Calu3 (cell line): ENCODE measurements around the gene NEURL1. TPM values are rescaled to one million over a fixed set of nuclear protein-coding genes. Genes with fewer than 3 reads are reported as not detected.
A peak's percentile ranks its signal among the peaks of the same experiment; 100 is the strongest.

Experiments
- BruUV-seq: library from RNA; stranded (reverse); fragments of 400-500 nt; replicated peaks from 2 replicates; lab custom pipeline; 2021; lab: Mats Ljungman, UMichigan
- CTCF ChIA-PET: fragments of 300-600 bp; sonication (Branson Sonifier 250); formaldehyde crosslinking; loops from one replicate; lab custom pipeline; 2022; ENCODE audit warnings: antibody characterized with exemption; lab: Charles Lee
- DNase-seq: peaks from one replicate; pipeline ENCODE4 v3.0.0; 2022
- H3K27ac Mint-ChIP-seq: one replicate; pipeline ENCODE4 v1.8.0; 2022; ENCODE audit warnings: mixed read lengths; ENCODE audit not compliant: unreplicated experiment
- H3K27me3 Mint-ChIP-seq: one replicate; pipeline ENCODE4 v1.8.0; 2022; ENCODE audit warnings: mixed read lengths; ENCODE audit not compliant: unreplicated experiment
- H3K36me3 Mint-ChIP-seq: one replicate; pipeline ENCODE4 v1.8.0; 2022; ENCODE audit warnings: mild to moderate bottlenecking, moderate library complexity, mixed read lengths; ENCODE audit not compliant: insufficient read depth, unreplicated experiment
- H3K4me1 Mint-ChIP-seq: one replicate; pipeline ENCODE4 v1.8.0; 2022; ENCODE audit warnings: mild to moderate bottlenecking, low read depth, mixed read lengths; ENCODE audit not compliant: unreplicated experiment
- H3K4me3 Mint-ChIP-seq: one replicate; pipeline ENCODE4 v1.8.0; 2022; ENCODE audit warnings: mild to moderate bottlenecking, low read depth, moderate library complexity, mixed read lengths; ENCODE audit not compliant: unreplicated experiment
- H3K9me3 Mint-ChIP-seq: one replicate; pipeline ENCODE4 v1.8.0; 2022; ENCODE audit warnings: low read depth, mixed read lengths; ENCODE audit not compliant: unreplicated experiment
- intact Hi-C: fragments of 100-400 bp; cut with micrococcal nuclease; formaldehyde crosslinking; loops from one replicate; pipeline ENCODE4 v1.10.0; 2022; ENCODE audit not compliant: unreplicated experiment
- total RNA-seq: library from RNA; stranded (reverse); gene quantifications from 2 replicates; pipeline ENCODE4 v1.2.3, GENCODE V29; 2022
- TF ChIP-seq, protein P1 (sequence below): fragments of 200-600 bp; IDR thresholded peaks from one replicate; pipeline ENCODE4 v1.8.0; 2022; ENCODE audit warnings: antibody characterized with exemption; ENCODE audit not compliant: unreplicated experiment

The NEURL1 gene
- total RNA-seq, 1 experiment from 2014 or later, result not detected

DNA sequence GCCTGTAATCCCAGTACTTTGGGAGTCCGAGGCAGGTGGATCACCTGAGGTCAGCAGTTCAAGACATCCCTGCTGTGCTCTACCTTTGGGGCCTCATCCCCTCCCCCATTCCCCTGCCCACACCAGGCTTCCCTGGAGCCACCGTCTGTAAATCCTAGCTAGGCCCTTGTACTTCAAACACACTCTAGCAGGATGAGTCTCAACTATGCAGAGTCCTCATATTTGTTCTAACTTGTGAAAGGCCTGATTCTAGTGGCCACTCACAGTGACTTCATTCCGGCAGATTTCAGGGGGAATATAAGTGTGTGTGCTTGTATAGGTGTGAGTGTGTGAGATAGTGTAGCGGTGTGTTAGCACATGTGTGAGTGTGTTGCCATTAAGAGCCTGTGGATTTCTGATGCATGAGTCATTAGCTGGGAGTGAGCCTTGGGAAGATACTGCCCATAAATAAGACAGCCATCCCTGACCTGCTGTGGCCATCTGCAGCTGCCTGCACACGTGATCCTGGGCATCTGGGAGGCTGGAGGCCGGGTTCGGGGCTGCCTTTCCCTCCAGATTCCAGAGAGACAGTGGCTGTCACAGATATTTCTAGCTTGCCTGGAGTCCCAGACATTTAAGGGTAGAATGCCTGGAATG lies 1.7 kb upstream of the NEURL1 start:
- no peaks in the 10 kb centered on the region for H3K9me3 Mint-ChIP-seq
- TF ChIP-seq, protein P1, sequence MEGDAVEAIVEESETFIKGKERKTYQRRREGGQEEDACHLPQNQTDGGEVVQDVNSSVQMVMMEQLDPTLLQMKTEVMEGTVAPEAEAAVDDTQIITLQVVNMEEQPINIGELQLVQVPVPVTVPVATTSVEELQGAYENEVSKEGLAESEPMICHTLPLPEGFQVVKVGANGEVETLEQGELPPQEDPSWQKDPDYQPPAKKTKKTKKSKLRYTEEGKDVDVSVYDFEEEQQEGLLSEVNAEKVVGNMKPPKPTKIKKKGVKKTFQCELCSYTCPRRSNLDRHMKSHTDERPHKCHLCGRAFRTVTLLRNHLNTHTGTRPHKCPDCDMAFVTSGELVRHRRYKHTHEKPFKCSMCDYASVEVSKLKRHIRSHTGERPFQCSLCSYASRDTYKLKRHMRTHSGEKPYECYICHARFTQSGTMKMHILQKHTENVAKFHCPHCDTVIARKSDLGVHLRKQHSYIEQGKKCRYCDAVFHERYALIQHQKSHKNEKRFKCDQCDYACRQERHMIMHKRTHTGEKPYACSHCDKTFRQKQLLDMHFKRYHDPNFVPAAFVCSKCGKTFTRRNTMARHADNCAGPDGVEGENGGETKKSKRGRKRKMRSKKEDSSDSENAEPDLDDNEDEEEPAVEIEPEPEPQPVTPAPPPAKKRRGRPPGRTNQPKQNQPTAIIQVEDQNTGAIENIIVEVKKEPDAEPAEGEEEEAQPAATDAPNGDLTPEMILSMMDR, result no peak
- H3K27ac Mint-ChIP-seq, result no peak overlapping the region
- BruUV-seq, result no TSS peak
- intact Hi-C loops, result no loop called here
- DNase-seq, result no peak
- no peak overlapping the region for H3K4me3 Mint-ChIP-seq
- CTCF ChIA-PET, result no interaction called here
- peaks cover 48% of the 10 kb centered on the region for H3K27me3 Mint-ChIP-seq
- no peaks in the 10 kb centered on the region for H3K36me3 Mint-ChIP-seq
- peaks cover 22% of the 10 kb centered on the region for H3K4me1 Mint-ChIP-seq

DNA sequence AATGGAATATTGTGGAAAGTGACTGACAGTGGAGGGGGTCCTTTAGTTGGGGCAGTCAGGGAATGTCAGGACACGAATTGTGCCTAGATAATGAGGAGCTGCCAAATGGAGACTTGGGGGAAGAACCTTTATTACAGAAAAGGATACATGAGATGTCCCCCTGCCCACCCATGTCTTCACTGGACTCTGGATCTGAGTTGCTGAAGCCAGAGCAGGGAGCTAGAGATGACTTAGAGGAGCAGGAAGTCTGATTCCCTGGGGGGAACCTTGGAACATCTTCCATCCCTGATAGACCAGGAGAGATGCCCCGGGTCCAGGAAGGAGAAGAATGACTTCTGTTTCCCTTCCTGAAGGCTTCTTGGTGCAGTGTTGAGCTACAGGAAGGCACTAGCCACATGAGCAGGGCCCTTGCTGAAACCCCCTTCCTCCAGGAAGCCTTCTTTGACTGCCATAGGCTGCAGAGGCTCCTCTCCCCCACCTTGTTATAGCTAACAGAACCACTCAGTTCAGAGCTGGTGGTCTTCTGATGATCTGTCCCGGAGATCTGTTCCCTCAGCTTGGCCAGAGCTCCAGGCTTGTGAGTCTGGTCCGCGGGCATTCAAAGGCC lies 747 bp upstream of the NEURL1 start:
- H3K4me1 Mint-ChIP-seq, result peaks cover 22% of the 10 kb centered on the region
- no peak for DNase-seq
- intact Hi-C loops, result no loop called here
- H3K36me3 Mint-ChIP-seq, result no peaks in the 10 kb centered on the region
- no TSS peak for BruUV-seq
- H3K27ac Mint-ChIP-seq, result no peak overlapping the region
- H3K4me3 Mint-ChIP-seq, result no peak overlapping the region
- CTCF ChIA-PET, result no interaction called here
- H3K9me3 Mint-ChIP-seq, result no peaks in the 10 kb centered on the region
- peaks cover 58% of the 10 kb centered on the region for H3K27me3 Mint-ChIP-seq
- TF ChIP-seq, protein P1, result no peak

DNA sequence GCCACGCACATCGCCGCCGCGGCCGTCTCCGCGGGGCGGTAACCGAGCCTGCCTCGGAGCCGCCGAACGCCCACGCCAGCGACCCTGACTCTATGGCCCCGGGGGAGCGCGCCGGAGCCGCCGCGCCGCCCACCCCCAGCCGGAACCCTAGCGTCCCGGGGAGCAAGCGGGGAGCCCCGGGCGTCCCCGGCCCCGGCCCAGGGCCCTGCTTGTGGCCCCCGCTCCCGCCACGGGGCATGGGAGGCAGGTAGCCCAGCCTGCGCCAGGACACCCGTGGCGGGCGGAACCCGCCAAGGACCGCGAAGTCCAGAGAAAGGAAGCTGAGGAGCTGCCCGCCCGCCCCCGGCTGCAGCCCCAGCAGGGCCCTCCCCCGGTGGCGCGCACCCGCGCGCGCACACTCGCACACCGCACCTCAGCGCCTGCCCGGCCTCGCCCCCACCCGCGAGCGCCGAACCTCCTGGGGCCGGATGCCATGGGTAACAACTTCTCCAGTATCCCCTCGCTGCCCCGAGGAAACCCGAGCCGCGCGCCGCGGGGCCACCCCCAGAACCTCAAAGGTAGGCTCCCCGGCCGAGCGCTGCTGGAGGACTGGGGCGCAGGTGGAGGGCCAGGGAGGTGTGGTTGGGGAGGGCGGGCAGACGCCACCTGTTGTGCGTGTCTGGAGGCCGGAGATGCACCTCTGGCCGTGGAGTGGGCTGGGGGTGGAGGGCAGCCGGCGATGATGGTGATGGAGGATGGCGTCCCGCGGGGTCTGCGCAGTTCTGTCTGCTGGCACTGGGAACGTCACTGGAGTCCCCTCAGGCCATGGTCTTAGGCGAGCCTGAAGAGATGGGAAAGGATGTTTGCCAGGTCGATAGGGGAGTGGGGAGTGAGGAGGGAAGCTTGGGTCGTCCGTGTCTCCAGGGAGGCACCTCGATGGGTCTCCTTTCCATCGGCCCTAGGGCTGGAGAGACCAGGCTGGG lies 692 bp downstream of the NEURL1 start:
- intact Hi-C loops, result no loop called here
- H3K27ac Mint-ChIP-seq, result no peak overlapping the region
- H3K4me3 Mint-ChIP-seq, result peak overlapping the region; percentile 67
- DNase-seq, result no peak
- TF ChIP-seq, protein P1, result no peak
- BruUV-seq, result no TSS peak
- H3K4me1 Mint-ChIP-seq, result peaks cover 22% of the 10 kb centered on the region
- no peaks in the 10 kb centered on the region for H3K9me3 Mint-ChIP-seq
- CTCF ChIA-PET, result no interaction called here
- no peaks in the 10 kb centered on the region for H3K36me3 Mint-ChIP-seq
- H3K27me3 Mint-ChIP-seq, result peaks cover 69% of the 10 kb centered on the region

DNA sequence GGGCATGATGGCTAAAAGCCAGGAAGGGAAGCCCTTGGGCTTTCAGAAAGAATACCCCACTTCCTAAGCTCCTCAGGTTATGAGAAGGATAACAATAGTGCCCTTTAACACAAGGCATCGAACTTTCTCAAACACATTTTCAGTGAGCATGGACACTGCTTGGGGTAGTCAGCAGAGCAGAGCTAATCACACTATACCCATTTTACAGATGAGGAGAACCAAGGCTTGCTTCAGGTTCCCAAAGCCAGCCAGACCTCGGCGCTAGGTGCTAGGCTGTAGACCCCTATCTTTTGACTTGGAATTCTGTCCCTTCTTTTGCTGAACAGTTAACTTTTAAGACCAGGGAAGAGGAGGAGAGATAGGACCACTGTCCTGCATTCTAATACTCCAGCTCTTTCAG lies 1.8 kb downstream of the NEURL1 start:
- Mint-ChIP-seq H3K27ac (no peak overlapping the region), H3K36me3 (no peaks in the 10 kb centered on the region), H3K27me3 (peaks cover 70% of the 10 kb centered on the region), H3K4me3 (no peak overlapping the region), H3K9me3 (no peaks in the 10 kb centered on the region), H3K4me1 (peaks cover 22% of the 10 kb centered on the region)
- TF ChIP-seq, protein P1, result no peak
- CTCF ChIA-PET, result no interaction called here
- DNase-seq, result no peak
- intact Hi-C loops, result no loop called here
- no TSS peak for BruUV-seq
